Measurements from ENCODE around the gene PGAM5. TPM values are rescaled to one million over a fixed set of nuclear protein-coding genes. Genes with fewer than 3 reads are reported as not detected.
"Not testable (repeated sequence)": the region's sequence is repeated elsewhere in the genome, so short reads cannot be mapped to it uniquely, and the experiment has no call there.

Gene PGAM5
- total RNA-seq, 4 donors from 2014 or later: 16.7 to 43.6 (median 25.4) TPM

GRCh38 chr12:132754160-132754932 is 43.7 kb downstream of the PGAM5 start:
- Histone ChIP-seq H3K9me3 (no peaks in the 10 kb centered on the region), H3K36me3 (peaks cover 0 to 59% (median 12%) of the 10 kb centered on the region in 4 donors), H3K27me3 (no peaks in the 10 kb centered on the region), H3K4me3 (no peak overlapping the region), H3K4me1 (no peaks in the 10 kb centered on the region), H3K27ac (no peak overlapping the region)
- TF ChIP-seq, protein P1, sequence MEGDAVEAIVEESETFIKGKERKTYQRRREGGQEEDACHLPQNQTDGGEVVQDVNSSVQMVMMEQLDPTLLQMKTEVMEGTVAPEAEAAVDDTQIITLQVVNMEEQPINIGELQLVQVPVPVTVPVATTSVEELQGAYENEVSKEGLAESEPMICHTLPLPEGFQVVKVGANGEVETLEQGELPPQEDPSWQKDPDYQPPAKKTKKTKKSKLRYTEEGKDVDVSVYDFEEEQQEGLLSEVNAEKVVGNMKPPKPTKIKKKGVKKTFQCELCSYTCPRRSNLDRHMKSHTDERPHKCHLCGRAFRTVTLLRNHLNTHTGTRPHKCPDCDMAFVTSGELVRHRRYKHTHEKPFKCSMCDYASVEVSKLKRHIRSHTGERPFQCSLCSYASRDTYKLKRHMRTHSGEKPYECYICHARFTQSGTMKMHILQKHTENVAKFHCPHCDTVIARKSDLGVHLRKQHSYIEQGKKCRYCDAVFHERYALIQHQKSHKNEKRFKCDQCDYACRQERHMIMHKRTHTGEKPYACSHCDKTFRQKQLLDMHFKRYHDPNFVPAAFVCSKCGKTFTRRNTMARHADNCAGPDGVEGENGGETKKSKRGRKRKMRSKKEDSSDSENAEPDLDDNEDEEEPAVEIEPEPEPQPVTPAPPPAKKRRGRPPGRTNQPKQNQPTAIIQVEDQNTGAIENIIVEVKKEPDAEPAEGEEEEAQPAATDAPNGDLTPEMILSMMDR (IDR thresholded peaks at IDR 0.05): no peak
- TF ChIP-seq EP300 (IDR thresholded peaks at IDR 0.05; ENCODE audit: low read depth): no peak
- TF ChIP-seq POLR2A (IDR thresholded peaks at IDR 0.05): no peak
- no peak for TF ChIP-seq POLR2AphosphoS5 (IDR thresholded peaks at IDR 0.05)
- in situ Hi-C loops (cut with MboI; ENCODE audit: low pct_ligation_motif_present in 1 of 4, low pct_unique_long_range_greater_than_20kb in 1 of 4, low sequenced_read_pairs in 3 of 4) (no loop called here), intact Hi-C loops (cut with DNase I; ENCODE audit: low total_unique reads) (no loop called here)
- WGBS, 2 donors (ENCODE audit: low coverage in 1 of 2): 78 to 85% methylated on average over 9 to 14 of the region's 14 CpGs
- DNase-seq: no peak

DNA sequence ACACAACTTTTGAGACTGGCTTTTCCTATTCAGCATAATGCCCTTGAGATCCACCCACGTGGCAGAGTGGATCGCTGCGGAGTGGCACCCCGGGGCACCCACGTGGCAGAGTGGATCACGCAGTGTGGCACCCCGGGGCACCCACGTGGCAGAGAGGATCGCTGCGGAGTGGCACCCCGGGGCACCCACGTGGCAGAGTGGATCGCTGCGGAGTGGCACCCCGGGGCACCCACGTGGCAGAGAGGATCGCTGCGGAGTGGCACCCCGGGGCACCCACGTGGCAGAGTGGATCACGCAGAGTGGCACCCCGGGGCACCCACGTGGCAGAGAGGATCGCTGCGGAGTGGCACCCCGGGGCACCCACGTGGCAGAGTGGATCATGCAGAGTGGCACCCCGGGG is 48.2 kb downstream of the PGAM5 start:
- intact Hi-C loops (cut with DNase I; ENCODE audit: low total_unique reads); H3K27me3 ChIP-seq; H3K9me3 ChIP-seq; H3K4me3 ChIP-seq; H3K27ac ChIP-seq; in situ Hi-C loops (cut with MboI; ENCODE audit: low pct_ligation_motif_present in 1 of 4, low pct_unique_long_range_greater_than_20kb in 1 of 4, low sequenced_read_pairs in 3 of 4); DNase-seq: not testable (repeated sequence)
- H3K4me1 ChIP-seq: peaks cover 15 to 24% (median 17%) of the 10 kb centered on the region in 4 donors
- 80 to 95% methylated on average over 2 to 21 of the region's 28 CpGs for WGBS, 2 donors (ENCODE audit: low coverage in 1 of 2)
- peaks cover 0 to 18% (median 0%) of the 10 kb centered on the region in 4 donors for H3K36me3 ChIP-seq

GRCh38 chr12:132759359-132759758 is 48.7 kb downstream of the PGAM5 start:
- H3K4me3 ChIP-seq: no peak overlapping the region
- no peak for TF ChIP-seq POLR2A (IDR thresholded peaks at IDR 0.05)
- no peak for TF ChIP-seq EP300 (IDR thresholded peaks at IDR 0.05; ENCODE audit: low read depth)
- TF ChIP-seq, protein P1 (IDR thresholded peaks at IDR 0.05): no peak
- no peak for TF ChIP-seq POLR2AphosphoS5 (IDR thresholded peaks at IDR 0.05)
- 93 to 97% methylated on average over 8 of the region's 8 CpGs for WGBS, 2 donors (ENCODE audit: low coverage in 1 of 2)
- no peak overlapping the region for H3K27ac ChIP-seq
- peaks cover 15 to 24% (median 17%) of the 10 kb centered on the region in 4 donors for H3K4me1 ChIP-seq
- H3K27me3 ChIP-seq: no peaks in the 10 kb centered on the region
- peaks cover 0 to 13% (median 0%) of the 10 kb centered on the region in 4 donors for H3K36me3 ChIP-seq
- intact Hi-C loops (cut with DNase I; ENCODE audit: low total_unique reads): no loop called here
- in situ Hi-C loops (cut with MboI; ENCODE audit: low pct_ligation_motif_present in 1 of 4, low pct_unique_long_range_greater_than_20kb in 1 of 4, low sequenced_read_pairs in 3 of 4): no loop called here
- H3K9me3 ChIP-seq: no peaks in the 10 kb centered on the region
- DNase-seq: no peak

DNA sequence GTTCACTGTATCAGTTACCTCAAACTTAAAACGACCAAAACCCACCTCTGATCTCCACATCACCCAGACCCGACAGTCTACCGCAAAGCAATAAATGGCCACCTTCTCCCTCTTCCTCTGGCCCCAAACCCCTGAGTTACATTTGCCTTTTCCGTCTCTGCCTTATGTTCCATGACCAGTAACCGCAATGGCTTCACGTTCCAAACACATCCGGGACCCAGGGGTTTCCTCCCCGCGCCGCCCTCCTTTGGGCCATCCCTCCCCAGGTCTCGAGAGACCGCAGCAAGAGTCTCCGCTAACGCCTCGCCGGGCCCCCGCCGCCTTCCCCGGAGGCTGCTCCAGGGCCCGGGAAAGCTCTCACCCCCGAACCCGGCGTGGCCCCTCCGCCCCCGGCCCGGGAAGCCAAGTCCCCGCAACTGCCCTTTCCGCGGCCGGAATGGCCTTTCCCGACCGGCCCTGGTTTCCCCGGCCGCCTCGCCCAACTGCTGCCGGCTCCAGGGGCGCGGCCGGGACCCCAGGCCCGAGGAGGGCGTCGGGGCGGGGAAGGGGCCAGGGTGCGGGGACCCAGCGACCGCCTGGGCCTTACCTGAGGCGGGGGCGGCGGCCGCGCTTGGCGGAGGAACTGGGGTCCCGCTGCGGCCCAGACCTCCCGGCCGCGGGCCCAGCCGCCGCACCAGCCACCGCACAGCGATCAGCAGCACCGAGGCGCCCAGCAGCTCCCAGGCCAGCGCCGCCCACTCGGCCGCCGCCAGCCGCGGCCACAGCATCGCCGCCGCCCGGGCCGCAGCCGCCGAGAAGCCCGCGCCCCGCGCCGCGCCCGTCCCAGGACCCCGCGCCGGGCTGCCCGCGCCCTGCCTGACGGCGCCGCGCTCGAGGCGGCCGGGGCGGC is 50.6 kb downstream of the PGAM5 start, which contains the start of gene ANKLE2:
Gene ANKLE2 (minus strand): TSS at position 801 of the 889 bp plus-strand sequence. CDS start 34 bp downstream, at position 767.
- no peaks in the 10 kb centered on the region for H3K9me3 ChIP-seq
- TF ChIP-seq, protein P1 (IDR thresholded peaks at IDR 0.05): no peak
- TF ChIP-seq EP300 (IDR thresholded peaks at IDR 0.05; ENCODE audit: low read depth): no peak
- no peak for TF ChIP-seq POLR2A (IDR thresholded peaks at IDR 0.05)
- TF ChIP-seq POLR2AphosphoS5 (IDR thresholded peaks at IDR 0.05): no peak
- peak; percentile 50 for DNase-seq
- no peaks in the 10 kb centered on the region for H3K27me3 ChIP-seq
- 0 to 1% methylated on average over 3 to 51 of the region's 97 CpGs for WGBS, 2 donors (ENCODE audit: low coverage in 1 of 2)
- H3K4me1 ChIP-seq: peaks cover 15 to 24% (median 17%) of the 10 kb centered on the region in 4 donors
- intact Hi-C loops (cut with DNase I; ENCODE audit: low total_unique reads) (no loop called here), in situ Hi-C loops (cut with MboI; ENCODE audit: low pct_ligation_motif_present in 1 of 4, low pct_unique_long_range_greater_than_20kb in 1 of 4, low sequenced_read_pairs in 3 of 4) (no loop called here)
- H3K36me3 ChIP-seq: peaks cover 0 to 4% (median 0%) of the 10 kb centered on the region in 4 donors
- peak within 1 kb of the TSS; percentile 90 to 100 (median 99) for H3K4me3 ChIP-seq
- H3K27ac ChIP-seq: peak within 1 kb of the TSS; percentile 97 to 100 (median 98)

All from transverse colon (tissue), 4 donors.